ENCODE results near the gene PAGR1.
"Not testable (repeated sequence)": the region's sequence is repeated elsewhere in the genome, so short reads cannot be mapped to it uniquely, and the experiment has no call there.

The PAGR1 gene

DNA sequence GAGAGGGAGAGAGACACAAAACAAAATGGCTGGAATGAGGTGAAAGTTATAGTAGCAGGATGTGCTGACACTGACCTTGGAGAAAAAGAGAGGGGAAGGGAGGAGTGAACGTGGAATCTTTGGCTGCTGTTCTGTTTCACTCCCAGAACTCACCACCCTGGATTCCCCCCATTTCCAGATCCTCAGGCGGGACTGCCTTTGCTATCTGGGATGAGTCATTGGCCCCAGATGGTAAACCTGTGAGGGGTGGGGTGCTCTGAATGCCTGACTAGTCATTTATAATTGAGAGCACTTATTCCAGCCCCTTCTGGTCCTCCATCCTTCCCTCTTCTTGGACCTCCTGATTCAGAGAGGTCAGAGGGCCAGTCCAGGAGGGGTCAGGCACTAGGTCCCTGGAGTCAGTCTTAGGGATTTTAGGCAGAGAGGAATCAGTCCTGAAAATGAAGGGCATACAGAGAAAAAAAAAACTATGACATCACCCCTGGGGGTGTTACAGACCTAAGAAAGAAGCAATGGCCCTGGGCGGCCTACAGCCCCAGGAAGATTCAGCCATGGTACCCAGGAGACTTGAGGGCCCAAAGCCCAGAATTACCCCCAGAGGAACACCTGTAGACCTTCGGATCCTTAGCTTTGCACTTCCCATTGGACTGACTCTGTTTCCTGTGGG lies 40.1 kb upstream of the PAGR1 start:
- DNase-seq (ENCODE audit: low read depth) = no peak
- no peak for TF ChIP-seq CTCF (IDR thresholded peaks at IDR 0.05; ENCODE audit: control insufficient read depth, insufficient read depth, low read depth, low read length, missing control alignments)
- no peak overlapping the region for H3K4me3 ChIP-seq (ENCODE audit: control insufficient read depth, low read depth, low read length)

DNA sequence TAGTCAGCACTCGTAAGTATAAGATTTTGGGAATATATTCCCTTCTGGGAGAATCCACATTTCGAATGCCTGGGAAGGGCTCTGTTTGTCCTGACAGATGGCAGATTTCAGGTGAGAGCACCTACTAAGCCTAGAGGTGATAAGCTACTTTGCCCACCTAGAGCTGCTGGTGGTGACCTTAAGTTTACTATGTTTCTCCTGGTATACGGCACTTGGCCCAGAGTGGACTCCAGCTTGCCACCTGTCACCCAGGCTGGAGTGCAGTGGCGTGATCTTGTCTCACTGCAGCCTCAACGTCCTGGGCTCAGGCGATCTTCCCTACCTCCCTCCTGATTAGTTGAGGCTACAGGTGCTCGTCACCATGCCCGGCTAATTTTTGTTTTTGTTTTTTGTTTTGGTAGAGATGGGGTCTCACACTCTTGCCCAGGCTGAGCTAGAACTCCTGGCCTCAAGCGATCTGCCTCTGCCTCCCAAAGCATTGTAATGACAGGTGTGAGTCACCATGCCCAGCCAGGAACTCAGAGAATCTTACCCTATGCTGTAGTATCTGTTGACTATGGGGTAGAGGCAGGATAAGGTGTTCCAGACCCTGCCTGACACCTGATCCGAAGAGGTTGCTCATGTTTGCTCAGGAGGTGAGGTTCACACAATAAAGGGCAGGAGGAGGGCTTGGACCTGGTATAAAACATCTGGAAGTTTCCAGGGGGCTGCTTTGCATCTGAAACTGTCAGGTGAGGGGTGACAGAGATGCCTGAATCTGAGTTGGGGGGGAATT lies 38.2 kb upstream of the PAGR1 start, which contains the start of gene ZG16:
Gene ZG16, plus strand, starts transcription at position 681 of the 775 bp plus-strand sequence. CDS start 1,011 bp downstream, outside the sequence.
- DNase-seq (ENCODE audit: low read depth) = no peak
- no peak for TF ChIP-seq CTCF (IDR thresholded peaks at IDR 0.05; ENCODE audit: control insufficient read depth, insufficient read depth, low read depth, low read length, missing control alignments)
- no peak within 1 kb of the TSS for H3K4me3 ChIP-seq (ENCODE audit: control insufficient read depth, low read depth, low read length)

DNA sequence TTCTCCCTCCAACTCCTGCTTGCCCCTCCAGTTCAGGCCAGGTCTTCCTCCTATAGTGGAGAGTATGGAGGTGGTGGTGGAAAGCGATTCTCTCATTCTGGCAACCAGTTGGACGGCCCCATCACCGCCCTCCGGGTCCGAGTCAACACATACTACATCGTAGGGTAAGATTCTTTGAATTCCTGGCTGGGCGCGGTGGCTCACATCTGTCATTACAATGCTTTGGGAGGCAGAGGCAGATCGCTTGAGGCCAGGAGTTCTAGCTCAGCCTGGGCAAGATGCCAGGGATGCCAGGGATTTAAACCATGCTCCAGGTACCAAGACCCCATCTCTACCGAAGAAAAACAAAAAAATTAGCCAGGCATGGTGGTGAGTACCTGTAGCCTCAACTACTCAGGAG lies 36.5 kb upstream of the PAGR1 start:
- H3K4me3 ChIP-seq (ENCODE audit: control insufficient read depth, low read depth, low read length) = no peak overlapping the region
- no peak for DNase-seq (ENCODE audit: low read depth)
- TF ChIP-seq CTCF (IDR thresholded peaks at IDR 0.05; ENCODE audit: control insufficient read depth, insufficient read depth, low read depth, low read length, missing control alignments) = no peak

- DNase-seq (ENCODE audit: low read depth); H3K4me3 ChIP-seq (ENCODE audit: control insufficient read depth, low read depth, low read length): not testable (repeated sequence)
Observed at GRCh38 chr16:29783094-29783953, 32.6 kb upstream of the PAGR1 start.

- DNase-seq (ENCODE audit: low read depth) = no peak
- TF ChIP-seq CTCF (IDR thresholded peaks at IDR 0.05; ENCODE audit: control insufficient read depth, insufficient read depth, low read depth, low read length, missing control alignments) = no peak
- no peak overlapping the region for H3K4me3 ChIP-seq (ENCODE audit: control insufficient read depth, low read depth, low read length)
Observed at GRCh38 chr16:29784157-29784556, 31.8 kb upstream of the PAGR1 start.

DNA sequence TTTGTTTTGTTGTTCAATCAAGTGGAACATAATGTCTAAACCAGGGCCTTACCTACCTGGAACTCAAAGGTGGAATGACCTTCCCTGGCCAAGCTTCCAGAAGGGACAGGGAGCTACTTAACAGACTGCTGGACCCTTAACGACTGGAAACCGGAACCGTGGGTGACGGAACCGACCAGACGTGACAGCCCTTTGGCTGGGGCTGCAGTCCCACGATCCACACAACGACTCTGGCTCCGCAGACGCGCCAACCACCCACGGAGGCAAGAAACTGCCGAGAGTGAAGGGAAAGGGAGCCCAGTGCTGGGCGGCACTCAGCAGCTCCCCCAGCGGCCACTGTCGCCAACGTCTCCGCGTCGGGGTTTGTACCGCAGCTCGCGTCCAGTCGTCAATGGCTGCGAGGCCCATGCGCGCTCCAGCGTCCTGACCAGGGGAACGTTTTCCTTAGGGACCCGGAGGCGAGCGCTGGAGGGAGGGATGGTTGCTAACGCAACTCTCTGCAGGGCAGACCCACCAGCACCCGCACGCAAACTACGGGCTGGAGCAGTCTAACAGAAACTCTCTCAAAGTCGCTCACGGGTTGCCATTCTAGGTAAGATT lies 31.0 kb upstream of the PAGR1 start:
- H3K4me3 ChIP-seq (ENCODE audit: control insufficient read depth, low read depth, low read length) = no peak overlapping the region
- peak; percentile 86 for TF ChIP-seq CTCF (IDR thresholded peaks at IDR 0.05; ENCODE audit: control insufficient read depth, insufficient read depth, low read depth, low read length, missing control alignments)

DNA sequence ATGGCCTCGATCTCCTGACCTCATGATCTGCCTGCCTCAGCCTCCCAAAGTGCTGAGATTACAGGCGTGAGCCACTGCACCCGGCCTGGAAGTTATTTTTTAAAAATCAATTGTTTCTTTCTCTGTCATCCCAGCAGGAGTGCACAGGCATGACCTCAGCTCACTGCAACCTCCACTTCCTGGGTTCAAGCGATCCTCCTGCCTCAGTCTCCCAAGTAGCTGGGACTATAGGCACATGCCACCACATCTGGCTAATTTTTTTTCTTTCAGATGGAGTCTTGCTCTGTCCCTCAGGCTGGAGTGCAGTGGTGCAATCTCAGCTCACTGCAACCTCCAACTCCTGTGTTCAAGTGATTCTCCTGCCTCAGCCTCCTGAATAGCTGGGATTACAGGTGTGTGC lies 28.8 kb upstream of the PAGR1 start:
- not testable (repeated sequence) for H3K4me3 ChIP-seq (ENCODE audit: control insufficient read depth, low read depth, low read length); DNase-seq (ENCODE audit: low read depth)

More for the DNA sequence above, 31.0 kb upstream of the PAGR1 start:
- no peak for DNase-seq (ENCODE audit: low read depth)
